NK-92 (cell line): ENCODE data around the gene BRWD1.
"Not testable (repeated sequence)": the region's sequence is repeated elsewhere in the genome, so short reads cannot be mapped to it uniquely, and the experiment has no call there.

ENCODE experiments used
- DNase-seq: peaks from one replicate; lab custom pipeline; 2025; ENCODE audit not compliant: unreplicated experiment; lab: John Stamatoyannopoulos, UW

BRWD1 gene

GRCh38 chr21:39288987-39289386 is 24.4 kb downstream of the BRWD1 start:
- no peak for DNase-seq

GRCh38 chr21:39282911-39283310 is 30.5 kb downstream of the BRWD1 start:
- no peak for DNase-seq

DNA sequence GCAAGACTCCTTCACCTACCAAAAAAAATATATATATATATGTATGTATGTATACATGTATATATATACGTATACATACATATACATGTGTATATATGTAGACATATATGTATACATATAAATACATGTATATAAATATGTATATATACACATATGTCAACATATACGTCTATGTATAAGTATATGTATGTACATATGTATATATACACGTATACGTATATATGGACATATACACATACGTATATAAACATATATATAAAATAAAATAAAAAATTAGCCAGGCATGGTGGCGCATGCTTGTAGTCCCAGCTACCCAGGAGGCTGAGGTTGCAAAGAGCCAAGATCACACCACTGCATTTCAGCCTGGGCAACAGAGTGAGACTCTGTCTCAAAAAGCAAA is 31.6 kb downstream of the BRWD1 start:
- no peak for DNase-seq

- no peak for DNase-seq
Observed at GRCh38 chr21:39281207-39281606, 32.2 kb downstream of the BRWD1 start.

DNA sequence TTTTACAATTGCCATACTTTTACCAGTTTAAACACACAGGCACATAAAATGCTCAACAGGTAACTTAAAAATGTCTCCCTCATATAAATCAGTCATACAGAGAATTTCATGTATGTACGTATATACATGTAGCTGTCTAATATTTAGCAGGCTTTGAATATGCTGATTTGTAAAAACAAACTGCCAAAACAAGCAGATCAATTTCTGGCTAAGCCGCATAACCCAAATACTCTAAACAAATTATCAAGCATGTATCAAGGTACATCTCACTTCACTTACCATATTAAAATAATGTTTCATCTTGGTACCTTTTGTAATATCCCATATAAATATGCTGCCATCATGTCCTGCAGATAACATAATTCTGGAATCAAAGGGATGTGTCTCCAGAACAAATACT is 43.8 kb downstream of the BRWD1 start:
- no peak for DNase-seq

DNA sequence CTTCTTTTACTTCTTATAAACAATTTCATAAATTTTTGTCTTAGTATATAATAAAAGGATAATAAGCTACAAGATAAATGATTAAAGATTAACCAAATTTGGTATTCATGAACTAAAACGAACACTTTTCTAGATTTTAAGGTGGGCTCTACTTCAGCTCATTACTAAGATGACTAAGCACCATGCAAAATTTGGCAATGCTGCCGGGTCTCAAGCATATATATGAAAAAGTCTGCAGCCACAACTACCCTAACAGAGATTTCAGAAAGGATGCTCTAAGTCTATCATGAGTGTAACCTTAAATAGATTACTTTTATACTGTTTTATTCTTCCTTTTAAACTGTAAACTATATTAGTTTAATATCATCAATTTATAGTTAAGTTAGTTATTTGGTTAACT is 47.8 kb downstream of the BRWD1 start:
- DNase-seq = no peak

- DNase-seq = no peak
Observed at GRCh38 chr21:39263372-39263771, 50.1 kb downstream of the BRWD1 start.

- DNase-seq = no peak
Observed at GRCh38 chr21:39258207-39258606, 55.2 kb downstream of the BRWD1 start.

DNA sequence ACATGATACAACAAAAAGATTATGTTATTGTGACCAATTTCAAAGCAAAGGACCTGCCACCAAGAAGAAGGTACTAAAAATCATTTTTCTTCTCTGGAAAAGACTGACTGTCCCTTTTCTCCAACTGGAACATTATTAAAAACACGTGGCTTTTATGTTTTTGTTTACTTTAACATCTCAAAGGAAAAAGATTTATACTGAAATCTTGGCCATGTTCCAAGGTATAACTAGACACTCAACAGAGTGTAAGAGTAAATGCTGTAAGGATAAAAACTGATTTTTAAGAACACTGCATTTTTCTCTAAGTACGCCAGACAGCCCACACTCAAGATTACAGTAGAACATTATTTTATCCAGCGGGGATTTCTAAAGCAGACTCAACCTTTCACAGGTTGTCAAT is 62.1 kb downstream of the BRWD1 start:
- no peak for DNase-seq

GRCh38 chr21:39238275-39238674 is 75.2 kb downstream of the BRWD1 start:
- DNase-seq = no peak

- DNase-seq = no peak
Observed at GRCh38 chr21:39232861-39233291, 80.6 kb downstream of the BRWD1 start.

GRCh38 chr21:39224930-39225329 is 88.5 kb downstream of the BRWD1 start:
- no peak for DNase-seq

DNA sequence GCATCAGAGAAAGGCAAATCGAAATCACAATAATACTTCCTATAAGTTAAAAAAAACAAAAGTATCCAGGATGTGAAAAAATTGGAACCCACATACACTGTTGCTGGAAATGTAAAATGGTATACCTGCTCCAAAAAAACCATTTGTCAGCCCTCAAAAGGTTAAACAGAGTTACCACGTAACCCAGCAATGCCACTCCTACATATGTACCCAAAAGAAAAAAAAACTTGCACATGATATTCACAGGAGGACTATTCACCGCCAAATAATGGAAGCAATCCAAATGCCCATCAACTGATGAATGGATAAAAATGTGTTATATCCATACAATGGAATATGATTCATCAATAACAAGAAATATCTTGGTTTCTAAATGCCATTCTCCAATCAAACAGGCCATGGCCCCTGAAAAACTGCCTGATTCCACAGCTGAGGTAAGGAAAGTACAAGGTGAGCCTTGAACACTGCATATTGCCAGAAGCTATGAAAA is 91.4 kb downstream of the BRWD1 start:
- no peak for DNase-seq

DNA sequence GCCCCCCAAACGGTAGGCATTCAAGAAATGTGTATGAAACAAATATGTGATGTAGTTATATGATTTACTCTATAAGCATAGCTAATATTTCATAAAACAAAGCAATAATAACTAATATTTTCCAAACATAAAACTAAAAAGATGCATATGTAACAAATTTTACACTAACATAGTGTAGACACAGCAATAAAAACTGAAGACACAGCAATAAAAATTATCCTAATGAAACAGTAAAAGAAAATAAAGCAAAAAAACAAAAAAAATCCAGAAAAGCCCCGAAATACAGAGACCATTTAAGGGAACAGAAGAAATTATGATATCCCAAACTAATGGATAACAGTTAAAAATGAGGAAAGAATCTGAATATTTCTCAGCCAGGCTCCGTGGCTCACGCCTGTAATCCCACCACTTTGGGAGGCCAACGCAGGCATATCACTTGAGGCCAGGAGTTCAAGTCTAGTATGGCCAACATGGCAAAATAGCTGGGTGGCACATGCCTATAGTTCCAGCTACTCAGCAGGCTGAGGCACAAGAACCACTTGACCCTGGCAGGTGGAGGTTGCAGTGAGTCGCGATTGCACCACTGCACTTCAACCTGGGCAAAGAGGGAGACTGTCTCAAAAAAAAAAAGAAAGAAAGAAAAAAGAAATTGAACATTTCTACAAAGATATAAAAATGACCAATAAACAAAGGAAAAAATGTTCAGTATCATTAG is 92.0 kb downstream of the BRWD1 start:
- no peak for DNase-seq

DNA sequence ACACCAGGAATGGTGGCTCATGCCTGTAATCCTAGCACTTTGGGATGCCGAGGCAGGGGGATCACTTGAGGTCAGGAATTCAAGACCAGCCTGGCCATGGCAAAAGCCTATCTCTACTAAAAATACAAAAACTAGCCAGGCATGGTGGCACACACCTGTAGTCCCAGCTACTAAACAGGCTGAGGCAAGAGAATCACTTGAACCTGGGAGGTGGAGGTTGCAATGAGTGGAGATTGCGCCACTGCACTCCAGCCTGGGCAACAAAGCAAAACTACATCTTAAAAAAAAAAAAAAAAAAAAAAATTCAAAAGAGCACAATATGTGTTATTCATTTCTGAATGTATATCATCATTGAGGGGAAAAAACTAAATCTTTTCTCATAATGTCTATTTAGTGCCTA is 92.6 kb downstream of the BRWD1 start:
- DNase-seq = not testable (repeated sequence)

- DNase-seq = no peak
Observed at GRCh38 chr21:39220150-39220549, 93.3 kb downstream of the BRWD1 start.

DNA sequence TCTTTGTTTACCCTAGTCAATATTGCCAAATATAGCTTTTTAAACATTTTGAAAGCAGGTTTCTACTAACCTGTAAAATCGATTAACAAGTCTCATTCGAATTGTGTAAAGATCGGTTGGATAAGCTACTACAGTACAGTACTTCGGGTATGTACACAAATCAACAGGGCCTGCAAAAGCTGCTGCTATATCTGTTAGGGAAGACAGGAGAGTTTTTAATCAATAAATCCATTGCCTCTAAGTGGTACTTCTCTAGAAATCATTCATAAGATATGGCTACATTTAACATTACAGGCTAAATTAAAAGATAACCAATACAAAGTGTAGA is 95.4 kb downstream of the BRWD1 start:
- no peak for DNase-seq

GRCh38 chr21:39217356-39218081 is 95.9 kb downstream of the BRWD1 start:
- DNase-seq = no peak

GRCh38 chr21:39216290-39216689 is 97.1 kb downstream of the BRWD1 start:
- DNase-seq = no peak

DNA sequence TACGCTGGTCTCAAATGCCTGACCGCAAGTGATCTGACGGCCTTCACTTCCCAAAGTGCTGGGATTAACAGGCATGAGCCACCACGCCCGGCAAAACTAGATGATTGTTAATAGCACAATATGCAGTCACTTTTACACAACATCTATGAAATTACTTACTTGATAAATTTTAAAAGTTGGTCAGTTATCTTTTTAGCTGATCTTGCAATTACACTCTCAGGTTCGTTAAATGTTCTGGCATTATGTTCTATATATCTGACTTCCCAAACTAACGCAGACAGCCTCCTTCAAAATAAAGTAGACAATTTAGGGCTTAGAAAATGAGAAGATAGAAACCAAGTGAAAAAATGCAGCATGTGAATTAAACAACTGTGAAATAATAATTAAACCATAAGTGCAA is 98.4 kb downstream of the BRWD1 start:
- no peak for DNase-seq

DNA sequence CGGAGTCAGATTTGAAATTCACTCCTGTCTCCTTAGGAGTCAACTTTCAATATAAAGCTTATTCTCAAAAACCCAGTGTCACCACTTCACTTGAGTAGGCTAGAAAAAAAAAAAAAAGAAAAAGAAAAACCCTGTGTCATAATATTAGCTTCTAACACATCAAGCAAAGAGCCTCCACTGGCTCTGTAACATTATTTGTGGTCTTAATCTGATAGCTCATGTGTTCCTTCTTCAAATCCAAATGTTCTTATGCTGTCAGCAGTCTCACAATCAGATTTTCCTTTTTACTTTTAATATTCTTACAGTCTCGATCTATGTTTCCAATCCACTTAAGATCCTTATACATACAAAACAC is 104.1 kb downstream of the BRWD1 start:
- no peak for DNase-seq

- DNase-seq = no peak
Observed at GRCh38 chr21:39208624-39209333, 104.7 kb downstream of the BRWD1 start.
